OCI-M2 (cell line): ENCODE results near the gene IGFLR1.
"Not testable (repeated sequence)": the region's sequence is repeated elsewhere in the genome, so short reads cannot be mapped to it uniquely, and the experiment has no call there.

Experiments
- DNase-seq: peaks from one replicate; lab custom pipeline; 2025; ENCODE audit not compliant: unreplicated experiment; lab: John Stamatoyannopoulos, UW

Gene IGFLR1

GRCh38 chr19:35725216-35725861, 16.9 kb downstream of the IGFLR1 start:
- no peak for DNase-seq

DNA sequence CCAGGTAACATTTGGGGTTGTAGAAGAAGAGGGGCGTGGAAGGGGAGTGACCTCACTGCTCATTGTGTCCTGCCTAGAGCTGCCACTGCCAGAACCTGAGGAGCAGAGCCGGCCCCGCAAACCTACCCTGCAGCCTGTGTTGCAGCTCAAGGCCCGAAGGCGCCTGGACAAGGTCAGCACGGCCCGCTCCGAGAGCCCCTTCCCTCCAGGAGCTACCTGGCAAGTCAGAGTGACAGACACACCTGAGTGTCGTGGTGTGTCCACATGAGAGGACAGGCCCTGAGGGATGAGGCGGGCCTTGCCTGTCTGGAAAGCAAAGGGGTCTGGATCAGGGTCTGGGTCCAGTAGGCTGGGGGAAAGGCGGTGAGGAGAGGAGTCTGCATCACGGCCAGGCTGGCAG, 17.7 kb downstream of the IGFLR1 start:
- DNase-seq: no peak

DNA sequence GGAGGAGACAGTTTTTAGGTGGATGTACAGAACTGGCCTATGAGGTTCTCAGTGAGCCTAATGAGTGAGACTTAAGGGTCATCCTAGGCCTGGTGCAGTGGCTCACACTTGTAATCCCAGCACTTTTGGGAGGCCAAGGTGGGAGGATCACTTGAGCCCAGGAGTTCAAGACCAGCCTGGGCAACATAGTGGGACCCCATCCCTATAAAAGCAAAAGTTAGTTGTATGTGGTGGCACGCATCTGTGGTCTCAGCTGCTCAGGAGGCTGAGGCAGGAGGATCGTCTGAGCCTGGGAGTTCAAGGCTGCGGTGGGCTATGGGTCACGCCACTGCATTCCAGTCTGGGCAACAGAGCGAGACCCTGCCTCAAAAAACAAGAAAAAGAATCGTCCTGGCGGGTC, 18.1 kb downstream of the IGFLR1 start:
- not testable (repeated sequence) for DNase-seq

DNA sequence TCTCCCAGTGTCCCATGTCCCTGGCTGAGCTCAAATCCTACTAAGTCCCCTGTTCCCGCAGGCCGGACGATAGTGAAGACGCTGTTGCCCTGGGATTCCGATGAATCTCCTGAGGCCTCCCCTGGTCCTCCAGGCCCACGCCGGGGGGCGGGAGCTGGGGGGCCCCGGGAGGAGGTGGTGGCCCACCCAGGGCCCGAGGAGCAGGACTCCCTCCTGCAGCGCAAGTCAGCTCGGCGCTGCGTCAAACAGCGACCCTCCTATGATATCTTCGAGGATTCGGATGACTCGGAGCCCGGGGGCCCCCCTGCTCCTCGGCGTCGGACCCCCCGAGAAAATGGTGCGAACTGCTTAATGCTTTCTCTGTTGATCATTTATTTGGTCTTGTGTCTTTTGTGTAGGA, 18.6 kb downstream of the IGFLR1 start:
- DNase-seq: no peak

GRCh38 chr19:35722897-35723296, 19.4 kb downstream of the IGFLR1 start:
- no peak for DNase-seq

GRCh38 chr19:35722461-35722860, 19.8 kb downstream of the IGFLR1 start:
- no peak for DNase-seq

DNA sequence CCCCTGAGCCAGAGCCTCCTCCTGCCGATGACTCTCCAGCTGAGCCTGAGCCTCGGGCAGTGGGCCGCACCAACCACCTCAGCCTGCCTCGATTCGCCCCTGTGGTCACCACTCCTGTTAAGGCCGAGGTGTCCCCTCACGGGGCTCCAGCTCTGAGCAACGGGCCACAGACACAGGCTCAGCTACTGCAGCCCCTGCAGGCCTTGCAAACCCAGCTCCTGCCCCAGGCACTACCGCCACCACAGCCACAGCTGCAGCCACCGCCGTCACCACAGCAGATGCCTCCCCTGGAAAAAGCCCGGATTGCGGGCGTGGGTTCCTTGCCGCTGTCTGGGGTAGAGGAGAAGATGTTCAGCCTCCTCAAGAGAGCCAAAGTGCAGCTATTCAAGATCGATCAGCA, 20.9 kb downstream of the IGFLR1 start:
- DNase-seq: no peak

DNA sequence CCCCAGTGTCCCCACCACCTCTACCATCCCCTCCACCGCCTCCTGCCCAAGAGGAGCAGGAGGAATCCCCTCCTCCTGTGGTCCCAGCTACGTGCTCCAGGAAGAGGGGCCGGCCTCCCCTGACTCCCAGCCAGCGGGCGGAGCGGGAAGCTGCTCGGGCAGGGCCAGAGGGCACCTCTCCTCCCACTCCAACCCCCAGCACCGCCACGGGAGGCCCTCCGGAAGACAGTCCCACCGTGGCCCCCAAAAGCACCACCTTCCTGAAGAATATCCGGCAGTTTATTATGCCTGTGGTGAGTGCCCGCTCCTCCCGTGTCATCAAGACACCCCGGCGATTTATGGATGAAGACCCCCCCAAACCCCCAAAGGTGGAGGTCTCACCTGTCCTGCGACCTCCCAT, 21.6 kb downstream of the IGFLR1 start:
- DNase-seq: no peak

GRCh38 chr19:35720163-35720524, 22.1 kb downstream of the IGFLR1 start:
- DNase-seq: no peak

DNA sequence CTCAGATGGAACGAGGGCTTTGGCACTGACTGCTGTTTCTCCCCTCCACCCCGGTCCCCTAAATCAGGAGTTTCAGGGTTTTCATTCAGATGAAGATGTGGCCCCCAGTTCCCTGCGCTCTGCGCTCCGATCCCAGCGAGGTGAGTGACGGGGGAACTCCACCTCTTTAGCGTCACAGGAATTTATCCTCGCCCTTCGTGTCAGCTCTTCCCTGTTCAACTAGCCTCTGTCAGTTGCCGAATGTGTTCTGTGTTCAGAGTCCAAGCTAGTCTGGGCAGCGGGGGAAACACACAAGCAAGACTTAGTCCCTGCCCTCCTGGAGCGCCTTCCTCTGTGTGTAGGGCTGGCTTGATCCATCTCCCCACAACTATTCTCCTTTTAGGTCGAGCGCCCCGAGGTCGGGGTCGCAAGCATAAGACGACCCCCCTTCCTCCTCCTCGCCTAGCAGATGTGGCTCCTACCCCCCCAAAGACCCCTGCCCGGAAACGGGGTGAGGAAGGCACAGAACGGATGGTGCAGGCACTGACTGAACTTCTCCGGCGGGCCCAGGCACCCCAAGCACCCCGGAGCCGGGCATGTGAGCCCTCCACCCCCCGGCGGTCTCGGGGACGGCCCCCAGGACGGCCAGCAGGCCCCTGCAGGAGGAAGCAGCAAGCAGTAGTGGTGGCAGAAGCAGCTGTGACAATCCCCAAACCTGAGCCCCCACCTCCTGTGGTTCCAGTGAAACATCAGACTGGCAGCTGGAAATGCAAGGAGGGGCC, 22.7 kb downstream of the IGFLR1 start:
- DNase-seq: no peak

DNA sequence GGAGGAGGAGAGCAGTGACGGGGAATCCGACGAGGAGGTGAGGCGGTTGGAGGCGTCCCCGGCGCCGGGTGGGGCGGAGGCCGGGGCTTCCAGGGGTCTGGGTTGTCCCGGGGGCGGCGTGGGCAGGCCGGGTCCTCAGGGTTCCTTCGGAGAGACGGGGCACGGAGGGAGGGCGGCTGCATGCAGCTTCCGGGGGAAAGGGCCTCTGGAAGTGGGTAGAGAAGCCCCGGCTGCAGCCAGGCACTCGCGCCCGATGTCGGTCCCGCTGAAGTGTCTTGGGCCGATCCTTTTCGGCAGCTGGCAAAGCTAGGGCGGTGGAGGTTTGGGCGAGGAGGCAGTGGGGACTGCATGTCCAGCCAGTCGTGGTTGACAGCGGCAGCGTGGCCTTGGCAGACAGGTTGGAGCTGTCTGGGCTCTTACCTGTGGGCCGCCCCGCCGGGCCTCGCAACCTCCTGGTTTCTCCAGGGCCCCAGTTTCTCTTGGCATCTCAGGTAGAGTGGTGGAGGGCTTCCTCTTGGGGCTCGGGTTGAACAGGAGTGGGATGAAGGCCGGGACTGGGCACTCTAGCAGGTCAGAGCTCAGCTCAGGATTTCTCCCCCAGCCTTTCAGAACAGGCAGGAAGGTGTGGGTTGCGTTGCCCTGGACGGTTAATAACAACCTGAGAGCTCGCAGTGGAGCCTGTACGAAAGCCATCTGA, 23.8 kb downstream of the IGFLR1 start:
- no peak for DNase-seq

GRCh38 chr19:35717665-35718344, 24.4 kb downstream of the IGFLR1 start, which contains the start of gene KMT2B:
Gene KMT2B (plus strand): TSS chr19:35718003. CDS start chr19:35718019, 16 bp downstream.
- no peak for DNase-seq

- DNase-seq: peak; percentile 99
These were observed 25.2 kb downstream of the IGFLR1 start for GRCh38 chr19:35716801-35717664.

DNA sequence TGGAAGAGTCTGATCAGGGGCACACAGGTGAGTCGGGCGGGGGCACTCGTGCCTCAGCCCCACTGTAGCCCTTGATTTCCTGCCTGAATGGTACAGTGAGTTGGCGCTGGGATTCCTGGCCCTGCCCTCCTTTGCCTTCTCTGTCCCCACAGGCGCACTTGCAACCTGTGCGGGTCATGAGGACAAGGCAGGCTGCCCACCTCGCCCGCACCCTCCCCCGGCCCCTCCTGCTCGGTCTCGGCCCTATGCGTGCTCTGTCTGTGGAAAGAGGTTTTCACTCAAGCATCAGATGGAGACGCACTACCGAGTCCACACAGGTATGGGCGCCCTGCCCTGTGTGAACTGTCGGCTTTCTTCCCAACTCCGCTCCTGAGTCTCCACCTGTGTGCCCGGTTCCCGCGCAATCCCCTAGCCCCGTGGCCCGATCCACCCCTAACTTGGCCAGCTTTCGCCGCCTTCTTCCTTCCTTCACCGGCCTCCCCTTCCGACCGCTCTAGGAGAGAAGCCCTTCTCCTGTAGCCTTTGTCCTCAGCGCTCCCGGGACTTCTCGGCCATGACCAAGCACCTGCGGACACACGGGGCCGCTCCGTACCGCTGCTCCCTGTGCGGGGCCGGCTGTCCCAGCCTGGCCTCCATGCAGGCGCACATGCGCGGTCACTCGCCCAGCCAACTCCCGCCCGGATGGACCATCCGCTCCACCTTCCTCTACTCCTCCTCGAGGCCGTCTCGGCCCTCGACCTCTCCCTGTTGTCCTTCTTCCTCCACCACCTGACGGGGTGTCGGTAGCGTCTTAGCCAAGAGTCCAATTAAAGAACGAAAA, 26.1 kb downstream of the IGFLR1 start:
- no peak for DNase-seq

DNA sequence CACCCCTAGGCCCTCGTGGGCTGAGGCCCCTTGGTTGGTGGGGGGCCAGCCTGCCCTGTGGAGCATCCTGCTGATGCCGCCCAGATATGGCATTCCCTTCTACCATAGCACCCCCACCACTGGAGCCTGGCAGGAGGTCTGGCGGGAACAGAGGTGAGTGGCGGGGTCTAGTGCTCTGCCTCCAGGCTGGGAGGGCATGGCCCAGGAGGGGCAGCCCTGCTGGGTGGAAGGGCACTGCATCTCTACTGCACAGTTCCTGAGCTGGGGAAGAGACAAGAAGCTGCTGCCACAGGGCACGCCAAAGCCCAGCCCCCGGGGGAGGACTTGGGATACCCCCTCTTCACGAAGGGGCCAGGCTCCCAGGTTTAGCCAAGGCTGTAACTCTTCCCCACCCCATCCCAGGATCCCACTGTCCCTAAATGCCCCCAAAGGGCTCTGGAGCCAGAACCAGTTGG, 26.9 kb downstream of the IGFLR1 start:
- DNase-seq: no peak

- DNase-seq: no peak
These were observed 27.5 kb downstream of the IGFLR1 start for GRCh38 chr19:35714601-35715354.

- DNase-seq: no peak
These were observed 28.3 kb downstream of the IGFLR1 start for GRCh38 chr19:35713904-35714495.

DNA sequence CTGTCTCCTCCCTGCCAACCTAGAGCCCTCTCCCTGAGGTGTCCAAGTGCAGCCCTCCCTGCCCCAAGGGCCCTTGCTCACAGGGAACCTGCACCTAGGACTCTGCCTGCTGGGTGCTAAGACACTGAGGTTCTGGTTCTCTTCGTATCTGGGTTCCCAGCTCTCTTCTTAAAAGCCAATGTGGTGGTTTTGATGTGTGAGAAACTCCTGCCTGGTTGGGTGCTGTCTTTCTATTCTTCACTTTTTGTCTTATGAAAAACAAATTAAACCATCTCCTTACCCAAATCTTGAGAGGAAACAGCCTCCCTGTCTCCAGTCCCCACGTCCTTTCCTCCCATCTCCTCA, 28.8 kb downstream of the IGFLR1 start:
- DNase-seq: no peak
